Stimulated activated CD8-positive, alpha-beta memory T cell treated with anti-CD3 and anti-CD28 coated beads, Interleukin-2, amount 100 ng/mL, for 48 hours (primary cell): ENCODE measurements around the gene TLCD4.
A peak's percentile ranks its signal among the peaks of the same experiment; 100 is the strongest.
"Not testable (repeated sequence)": the region's sequence is repeated elsewhere in the genome, so short reads cannot be mapped to it uniquely, and the experiment has no call there.

Source experiments
- DNase-seq, 2 donors: peaks; one replicate each; pipeline ENCODE4 v3.0.0-alpha.2; 2020; ENCODE audit warnings: low read depth in 2 of 2

TLCD4 gene

DNA sequence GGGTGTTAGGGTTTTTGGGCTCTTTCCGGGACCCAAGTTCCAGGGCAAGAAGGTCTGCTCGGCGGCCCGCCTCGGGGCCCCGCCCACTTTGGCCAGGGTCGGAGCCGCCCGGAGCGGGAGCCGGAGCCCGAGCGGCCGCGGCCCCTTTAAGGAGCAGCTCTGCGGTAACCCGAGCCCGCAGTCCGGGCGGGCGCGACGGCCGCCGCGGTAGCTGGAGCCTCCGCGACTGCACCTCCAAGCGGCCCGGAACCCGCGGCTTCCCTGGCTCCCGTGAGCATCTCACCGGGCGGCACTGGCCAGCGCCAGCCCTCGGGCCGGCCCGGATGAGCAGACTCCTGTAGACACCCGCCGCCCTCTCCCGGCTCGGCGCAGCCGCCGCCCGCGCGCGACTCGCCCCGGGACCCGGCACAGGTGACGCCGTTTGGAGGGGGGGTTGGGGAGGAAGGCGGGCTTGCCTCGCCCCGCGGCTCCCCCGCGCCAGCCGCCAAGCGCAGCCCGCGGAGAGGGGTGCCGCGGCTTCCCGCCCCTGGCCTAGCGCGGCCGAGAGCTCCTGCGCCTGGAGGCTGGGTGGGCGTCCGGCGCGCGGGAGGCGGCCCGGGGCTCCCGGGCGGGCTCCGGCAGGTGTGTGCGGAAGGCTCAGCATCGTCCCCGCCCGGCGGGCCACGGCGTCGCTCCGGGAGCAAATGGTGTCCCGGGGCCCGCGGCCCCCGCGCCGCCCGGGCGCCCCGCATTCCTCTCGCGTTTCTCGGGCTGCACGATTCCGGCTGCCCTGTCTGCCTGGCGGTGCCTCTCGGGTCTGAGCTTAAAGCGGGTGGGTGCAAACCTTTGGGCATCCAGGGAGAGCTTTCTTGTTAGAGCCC, at the start of gene TLCD4:
Gene TLCD4, plus strand, starts transcription at position 149 of the 860 bp plus-strand sequence. CDS start 26,547 bp downstream, outside the sequence.
- peak; percentile 5 to 14 for DNase-seq

- no peak for DNase-seq
Observed at GRCh38 chr1:95067568-95067967, 49.6 kb upstream of the TLCD4 start.

GRCh38 chr1:95068956-95069709, 48.0 kb upstream of the TLCD4 start:
- DNase-seq = no peak

DNA sequence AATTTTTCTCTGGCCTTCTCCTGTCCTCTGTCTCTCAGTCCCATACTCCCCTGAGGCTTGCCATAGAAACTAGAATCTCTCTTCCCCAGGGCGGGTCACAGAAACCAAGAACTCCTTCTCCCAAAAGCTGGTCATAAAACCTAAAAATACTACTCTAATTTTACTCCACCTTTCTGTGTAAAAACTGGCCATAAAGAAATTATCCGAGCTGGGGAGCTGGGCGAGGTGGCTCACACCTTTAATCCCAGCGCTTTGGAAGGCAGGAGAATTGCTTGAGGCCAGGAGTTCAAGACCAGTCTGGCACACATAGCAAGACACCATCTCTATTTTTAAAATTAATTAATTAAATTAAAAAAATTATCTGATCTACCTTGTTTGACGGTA, 47.5 kb upstream of the TLCD4 start:
- no peak for DNase-seq

- DNase-seq = no peak
Observed at GRCh38 chr1:95071539-95071938, 45.6 kb upstream of the TLCD4 start.

- DNase-seq = no peak
Observed at GRCh38 chr1:95072117-95072516, 45.0 kb upstream of the TLCD4 start.

- peak; percentile 80 to 85 for DNase-seq
Observed at GRCh38 chr1:95072532-95073419, 44.4 kb upstream of the TLCD4 start, which contains the start of gene ALG14. Gene ALG14, minus strand, starts transcription at chr1:95072951. Its CDS starts 53 bp downstream, at chr1:95072898.

DNA sequence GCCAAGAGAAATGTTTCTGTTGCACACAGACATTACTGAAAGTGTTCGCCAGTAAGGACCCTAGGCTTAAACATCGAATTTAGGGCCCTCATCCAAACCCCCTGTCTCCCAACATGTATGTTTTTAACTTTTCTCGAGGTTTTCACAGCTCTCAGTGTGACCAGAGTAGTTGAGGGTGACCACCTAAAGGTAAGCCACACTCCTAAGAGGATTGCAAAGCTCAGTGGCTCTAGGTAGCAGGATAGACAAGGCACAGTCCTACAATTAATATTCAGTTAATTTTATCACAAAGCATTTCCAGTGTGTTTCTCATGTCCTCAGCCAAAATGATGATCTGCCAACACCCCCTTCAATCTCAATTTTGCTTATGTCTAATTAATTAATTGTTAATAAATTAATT, 43.7 kb upstream of the TLCD4 start:
- DNase-seq = no peak

- DNase-seq = no peak
Observed at GRCh38 chr1:95076034-95076433, 41.1 kb upstream of the TLCD4 start.

- DNase-seq = no peak
Observed at GRCh38 chr1:95080446-95080845, 36.7 kb upstream of the TLCD4 start.

- DNase-seq = no peak
Observed at GRCh38 chr1:95080879-95081278, 36.3 kb upstream of the TLCD4 start.

GRCh38 chr1:95084317-95085176, 32.6 kb upstream of the TLCD4 start:
- no peak for DNase-seq

DNA sequence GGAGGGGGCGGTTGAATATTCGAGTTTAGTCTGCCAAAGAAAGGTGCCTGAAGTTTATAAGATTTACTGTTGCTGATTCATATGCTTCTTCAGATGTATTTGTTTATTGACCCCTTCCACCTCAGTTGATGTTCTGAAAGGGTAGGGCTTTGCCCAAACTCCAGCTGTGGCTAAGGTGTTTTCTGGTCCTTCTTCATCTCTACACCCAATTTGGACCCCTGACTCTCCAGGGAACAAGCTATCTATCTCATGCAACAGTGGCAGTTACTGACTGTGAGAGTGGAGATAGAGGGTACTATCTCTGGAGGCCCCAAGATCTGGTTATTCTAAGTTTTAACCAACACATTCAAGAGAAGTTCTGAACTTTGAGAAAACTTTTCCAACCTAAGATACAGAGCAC, 31.8 kb upstream of the TLCD4 start:
- DNase-seq = no peak

DNA sequence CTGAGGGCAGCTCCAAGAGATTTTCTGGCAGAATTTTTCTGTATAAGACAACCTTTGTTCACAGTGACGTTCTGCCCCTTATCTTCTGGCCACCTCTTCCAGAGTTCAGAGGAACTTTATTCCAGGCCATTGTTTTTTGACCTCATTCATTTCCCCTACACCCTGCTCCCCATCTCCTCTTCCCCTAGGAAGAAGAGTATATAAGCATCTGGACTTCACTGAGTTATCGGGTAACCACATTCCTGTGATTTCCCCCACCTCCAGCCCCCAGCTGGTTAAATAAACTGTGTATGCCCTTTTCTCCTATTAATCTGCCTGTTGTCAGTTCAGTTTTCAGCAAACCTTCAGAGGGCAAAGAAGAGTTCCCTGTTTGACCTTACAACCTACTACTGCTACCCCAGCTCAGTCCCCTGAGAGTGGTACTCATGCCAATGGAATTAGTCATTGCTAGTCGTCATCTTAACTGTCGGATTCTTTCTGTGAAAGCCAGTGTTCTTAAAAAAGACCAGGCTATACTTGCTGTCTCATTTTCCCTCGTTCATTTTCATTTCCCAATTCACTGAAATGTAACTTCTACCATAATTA, 30.1 kb upstream of the TLCD4 start:
- DNase-seq = no peak

GRCh38 chr1:95088303-95088702, 28.9 kb upstream of the TLCD4 start:
- DNase-seq = no peak

DNA sequence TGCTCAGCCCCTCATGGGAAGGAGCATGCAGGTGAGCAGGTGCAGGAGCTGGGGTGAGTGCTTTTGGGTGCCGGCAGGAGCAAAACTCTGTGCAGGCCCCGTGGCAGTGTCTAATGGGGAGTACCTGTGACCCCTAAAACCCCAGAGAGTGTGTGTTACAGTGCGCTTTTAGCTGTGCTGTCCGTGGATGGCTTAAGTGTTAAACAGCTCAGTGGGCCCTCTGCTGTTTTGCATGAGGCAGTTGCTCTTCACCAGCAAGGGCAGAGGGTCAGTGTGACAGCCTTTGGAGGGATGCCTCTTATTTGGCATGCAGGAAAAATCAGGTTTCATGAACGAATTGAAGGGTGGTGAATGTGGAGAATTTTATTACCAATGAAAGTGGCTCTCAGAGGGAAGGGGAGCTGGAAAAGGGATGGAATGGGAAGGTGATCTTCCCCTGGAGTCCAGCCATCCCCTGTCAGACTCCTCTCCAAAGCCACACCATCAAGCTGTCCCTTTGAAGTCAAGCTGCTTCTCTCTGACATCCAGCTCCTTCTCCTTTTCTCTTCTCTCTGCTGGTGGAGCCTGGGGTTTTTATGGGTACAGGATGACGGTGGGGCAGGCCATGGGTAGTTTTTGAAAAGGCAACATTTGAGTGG, 27.4 kb upstream of the TLCD4 start:
- DNase-seq = no peak

GRCh38 chr1:95091290-95091689, 25.9 kb upstream of the TLCD4 start:
- DNase-seq = not testable (repeated sequence)

- DNase-seq = not testable (repeated sequence)
Observed at GRCh38 chr1:95092891-95093290, 24.3 kb upstream of the TLCD4 start.

DNA sequence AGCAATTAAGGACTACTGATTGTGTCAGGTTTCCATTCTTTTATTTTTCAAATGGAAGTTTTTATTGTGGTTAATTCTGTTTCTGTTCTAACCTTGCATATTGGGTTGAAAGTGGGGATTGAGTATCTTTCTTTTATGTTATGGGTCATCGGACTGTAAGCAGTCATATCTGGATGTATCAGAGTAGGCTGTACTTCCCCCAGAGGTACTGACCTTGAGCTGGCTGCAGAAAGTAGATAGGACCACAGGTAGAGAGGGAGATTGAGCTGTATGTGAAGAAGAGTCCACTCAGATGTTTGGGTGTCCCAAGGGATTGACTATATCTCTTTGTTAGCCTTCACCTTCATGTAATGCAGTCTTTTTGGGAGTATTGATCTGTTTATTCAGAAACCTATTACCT, 23.9 kb upstream of the TLCD4 start:
- DNase-seq = no peak

DNA sequence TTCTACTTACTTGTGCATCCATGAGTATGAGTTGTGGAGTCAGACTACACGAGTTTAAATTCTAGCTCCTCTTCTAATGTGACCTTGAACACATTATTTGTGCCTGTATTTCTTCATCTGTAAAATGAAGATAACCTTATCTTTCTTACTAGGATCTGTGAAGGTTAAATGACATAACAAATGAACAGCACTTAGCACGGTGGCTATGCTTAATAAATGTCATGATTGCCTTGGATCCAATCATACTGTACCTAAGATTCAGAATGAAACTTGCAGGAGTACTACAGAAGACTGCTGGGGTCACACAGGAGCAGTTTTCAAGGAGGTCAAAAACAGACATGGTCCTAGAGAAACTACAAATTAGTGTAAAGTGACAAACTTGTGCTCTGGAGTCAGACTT, 22.2 kb upstream of the TLCD4 start:
- DNase-seq = no peak
